Right cardiac atrium (tissue), 5 donors: Measurements from ENCODE around the gene PRKCE. TPM values are rescaled to one million over a fixed set of nuclear protein-coding genes. Genes with fewer than 3 reads are reported as not detected.

Experiments
- ATAC-seq, 2 donors: fragments of 200-7000 bp; cut with Tn5 transposase; one replicate each; pipeline versions ENCODE4 v1.8.0 to v1.9.1; 2020; ENCODE audit warnings: moderate library complexity in 2 of 2, mild to moderate bottlenecking in 1 of 2
- DNase-seq, 3 donors: peaks; one replicate each; pipeline ENCODE4 v3.0.0-alpha.2; 2020
- H3K27ac ChIP-seq: one replicate; pipeline ENCODE4 v1.5.1; 2013; ENCODE audit warnings: mild to moderate bottlenecking, low read length, control low read depth, moderate library complexity
- H3K27me3 ChIP-seq: one replicate; pipeline ENCODE4 v1.6.1; 2013; ENCODE audit not compliant: control insufficient read depth, insufficient read depth
- H3K4me1 ChIP-seq: one replicate; pipeline ENCODE4 v1.6.1; 2013; ENCODE audit warnings: low read length; ENCODE audit not compliant: control insufficient read depth, insufficient read depth
- H3K4me3 ChIP-seq: one replicate; pipeline ENCODE4 v1.5.1; 2013; ENCODE audit warnings: low read length, control low read depth
- H3K9me3 ChIP-seq: one replicate; pipeline ENCODE4 v1.6.1; 2013; ENCODE audit warnings: low read length; ENCODE audit not compliant: control insufficient read depth
- WGBS: extraction: QIAGEN DNeasy Blood & Tissue Kit; methylation state at CpG from one replicate; pipeline ENCODE4 v1.1.7; 2013; 5-methylcytosine and 5-hydroxymethylcytosine counted together
- intact Hi-C, 4 donors: fragments of 100-400 bp; cut with DNase I; formaldehyde crosslinking; loops; one replicate each; pipeline versions ENCODE4 v1.11.0 to v1.14.0; 2022 to 2023
- polyA plus RNA-seq: library from polyadenylated mRNA; stranded (reverse); fragments of 200-250 nt; gene quantifications from one replicate; pipeline ENCODE4 v1.2.3, GENCODE V29; 2013
- total RNA-seq, 4 donors: library from RNA; stranded (reverse); fragmentation: NEBNext Ultra II Directional; extraction: Animal tissue kit (Norgen Biotek cat#: 25700); gene quantifications; one replicate each; pipeline ENCODE4 v1.2.1, GENCODE V29; 2021
- donor health status: healthy with polysubstance abuse.
- donor health status: DM: no; HTN: yes; CAD: no.
- donor health status: DM: no; HTN: no; CAD: no.
- donor health status: DM: no; HTN: yes; CAD: no; lungs with severe emphysema.
- donor health status: DM: yes; HTN: yes; CAD: no.

PRKCE gene
- total and polyA plus RNA-seq, 5 donors = 5.5 to 19.7 (median 18.7) TPM

GRCh38 chr2:46048693-46049092 lies 397.2 kb downstream of the PRKCE start:
- ATAC-seq (no peak), DNase-seq (no peak)
- Histone ChIP-seq H3K27ac (no peak overlapping the region), H3K4me1 (no peaks in the 10 kb centered on the region), H3K9me3 (no peaks in the 10 kb centered on the region), H3K27me3 (no peaks in the 10 kb centered on the region), H3K4me3 (no peak overlapping the region)
- 98% methylated on average over 2 of the region's 2 CpGs for WGBS
- intact Hi-C loops = no loop called here

GRCh38 chr2:46050027-46050426 lies 398.6 kb downstream of the PRKCE start:
- Histone ChIP-seq H3K9me3 (no peaks in the 10 kb centered on the region), H3K4me3 (no peak overlapping the region), H3K27me3 (no peaks in the 10 kb centered on the region), H3K27ac (no peak overlapping the region), H3K4me1 (no peaks in the 10 kb centered on the region)
- ATAC-seq = no peak
- peak in 1 of 3 donors; percentile 25 for DNase-seq
- 90% methylated on average over 8 of the region's 8 CpGs for WGBS
- intact Hi-C loops = no loop called here

GRCh38 chr2:46050489-46050888 lies 399.0 kb downstream of the PRKCE start:
- H3K9me3 ChIP-seq = no peaks in the 10 kb centered on the region
- no peaks in the 10 kb centered on the region for H3K27me3 ChIP-seq
- WGBS = 99% methylated on average over 2 of the region's 2 CpGs
- DNase-seq (no peak), ATAC-seq (no peak)
- intact Hi-C loops = no loop called here
- no peak overlapping the region for H3K27ac ChIP-seq
- no peaks in the 10 kb centered on the region for H3K4me1 ChIP-seq
- H3K4me3 ChIP-seq = no peak overlapping the region

GRCh38 chr2:46051085-46051484 lies 399.6 kb downstream of the PRKCE start:
- no peak for ATAC-seq
- intact Hi-C loops = no loop called here
- whole genome bisulfite sequencing = 83% methylated on average over 1 of the region's 1 CpG
- no peak overlapping the region for H3K4me3 ChIP-seq
- DNase-seq = no peak
- H3K27ac ChIP-seq = no peak overlapping the region
- H3K4me1 ChIP-seq = no peaks in the 10 kb centered on the region
- H3K27me3 ChIP-seq = no peaks in the 10 kb centered on the region
- H3K9me3 ChIP-seq = no peaks in the 10 kb centered on the region

GRCh38 chr2:46053564-46053963 lies 402.1 kb downstream of the PRKCE start:
- intact Hi-C loops = no loop called here
- no peak overlapping the region for H3K4me3 ChIP-seq
- WGBS = 79% methylated on average over 9 of the region's 9 CpGs

GRCh38 chr2:46056541-46056940 lies 405.1 kb downstream of the PRKCE start:
- Histone ChIP-seq H3K27me3 (no peaks in the 10 kb centered on the region), H3K4me3 (no peak overlapping the region), H3K4me1 (peaks cover 3% of the 10 kb centered on the region), H3K27ac (peak overlapping the region; percentile 31), H3K9me3 (no peaks in the 10 kb centered on the region)
- DNase-seq (no peak), ATAC-seq (no peak)
- WGBS = 96% methylated on average over 1 of the region's 1 CpG
- intact Hi-C loops = no loop called here

More at GRCh38 chr2:46053564-46053963, 402.1 kb downstream of the PRKCE start:
- no peak overlapping the region for H3K27ac ChIP-seq
- H3K4me1 ChIP-seq = peaks cover 3% of the 10 kb centered on the region
- no peaks in the 10 kb centered on the region for H3K9me3 ChIP-seq
- no peaks in the 10 kb centered on the region for H3K27me3 ChIP-seq
- ATAC-seq (no peak), DNase-seq (no peak)

- H3K9me3 ChIP-seq = no peaks in the 10 kb centered on the region
- H3K4me1 ChIP-seq = peaks cover 3% of the 10 kb centered on the region
- H3K27me3 ChIP-seq = no peaks in the 10 kb centered on the region
- ATAC-seq (peak; percentile 53 to 83), DNase-seq (peak; percentile 65 to 76 (median 73))
- H3K4me3 ChIP-seq = no peak overlapping the region
- intact Hi-C loops = no loop called here
- no peak overlapping the region for H3K27ac ChIP-seq
- 37% methylated on average over 5 of the region's 5 CpGs for WGBS
Observed at GRCh38 chr2:46058140-46058539, 406.7 kb downstream of the PRKCE start.

GRCh38 chr2:46062637-46063412 lies 411.4 kb downstream of the PRKCE start:
- 41% methylated on average over 15 of the region's 15 CpGs for WGBS
- Histone ChIP-seq H3K4me1 (peaks cover 5% of the 10 kb centered on the region), H3K27me3 (no peaks in the 10 kb centered on the region), H3K9me3 (no peaks in the 10 kb centered on the region), H3K27ac (no peak overlapping the region), H3K4me3 (no peak overlapping the region)
- intact Hi-C loops = loop anchor here in 3 of 4 donors (5.0 to 10.0 kb wide), 5 partner anchors 46 to 302 kb away; partner anchors contain the start of gene EPAS1 (in 2 of the 3)
- DNase-seq (peak; percentile 80 to 92 (median 86)), ATAC-seq (peak; percentile 76 to 86)

GRCh38 chr2:46064396-46064795 lies 412.9 kb downstream of the PRKCE start:
- H3K4me3 ChIP-seq = no peak overlapping the region
- no peak for ATAC-seq
- no peaks in the 10 kb centered on the region for H3K9me3 ChIP-seq
- H3K27me3 ChIP-seq = no peaks in the 10 kb centered on the region
- peaks cover 2% of the 10 kb centered on the region for H3K4me1 ChIP-seq
- intact Hi-C loops = loop anchor here in 3 of 4 donors (5.0 to 10.0 kb wide), 5 partner anchors 47 to 300 kb away; partner anchors contain the start of gene EPAS1 (in 2 of the 3)
- H3K27ac ChIP-seq = no peak overlapping the region
- DNase-seq = no peak
- WGBS = 76% methylated on average over 1 of the region's 1 CpG

GRCh38 chr2:46065152-46065551 lies 413.7 kb downstream of the PRKCE start:
- no peak overlapping the region for H3K4me3 ChIP-seq
- no peak for ATAC-seq
- H3K9me3 ChIP-seq = no peaks in the 10 kb centered on the region
- intact Hi-C loops = loop anchor here in 3 of 4 donors (10.0 kb wide), 3 partner anchors 70 to 300 kb away; partner anchors contain the start of gene EPAS1 (in 1 of the 3)
- 89% methylated on average over 4 of the region's 4 CpGs for WGBS
- no peak for DNase-seq
- H3K4me1 ChIP-seq = peaks cover 2% of the 10 kb centered on the region
- H3K27ac ChIP-seq = no peak overlapping the region
- no peaks in the 10 kb centered on the region for H3K27me3 ChIP-seq

- WGBS = 88% methylated on average over 3 of the region's 3 CpGs
- H3K4me1 ChIP-seq = peaks cover 2% of the 10 kb centered on the region
- ATAC-seq (no peak), DNase-seq (no peak)
- intact Hi-C loops = loop anchor here in 3 of 4 donors (10.0 kb wide), 3 partner anchors 69 to 299 kb away; partner anchors contain the start of gene EPAS1 (in 1 of the 3)
- no peak overlapping the region for H3K4me3 ChIP-seq
- H3K27ac ChIP-seq = no peak overlapping the region
- no peaks in the 10 kb centered on the region for H3K27me3 ChIP-seq
- H3K9me3 ChIP-seq = no peaks in the 10 kb centered on the region
Observed at GRCh38 chr2:46066116-46066515, 414.6 kb downstream of the PRKCE start.
